CD14-positive monocyte (primary cell): ENCODE data around the gene PDCD7. TPM values are rescaled to one million over a fixed set of nuclear protein-coding genes. Genes with fewer than 3 reads are reported as not detected.
"Not testable (repeated sequence)": the region's sequence is repeated elsewhere in the genome, so short reads cannot be mapped to it uniquely, and the experiment has no call there.

Experiments
- DNase-seq, 3 donors: peaks; one replicate each; pipeline ENCODE4 v3.0.0-alpha.2; 2011 to 2022
- H2AFZ ChIP-seq: 2 replicates; pipeline ENCODE4 v1.6.0; 2012; ENCODE audit warnings: mild to moderate bottlenecking, low read depth, low read length, inconsistent platforms; ENCODE audit not compliant: insufficient read depth, poor library complexity, severe bottlenecking
- H3K27ac ChIP-seq, 2 donors: 1 replicate in 1 of 2; 2 replicates in 1 of 2; pipeline ENCODE4 v1.5.1; 2012 to 2013; ENCODE audit warnings: low read length in 2 of 2, control low read depth in 1 of 2, inconsistent platforms in 1 of 2, low read depth in 1 of 2, mild to moderate bottlenecking in 1 of 2
- H3K27me3 ChIP-seq, 2 donors: one replicate each; pipeline versions ENCODE4 v1.6.0 to v1.6.1; 2011 to 2013; ENCODE audit warnings: low read length in 2 of 2; ENCODE audit not compliant: control insufficient read depth in 2 of 2, insufficient read depth in 2 of 2
- H3K36me3 ChIP-seq, 2 donors: replicated peaks in 1 of 2; 1 replicate in 1 of 2; 2 replicates in 1 of 2; pipeline versions ENCODE4 v1.5.1 to v1.6.1; 2012 to 2013; ENCODE audit warnings: low read length in 2 of 2, control low read depth in 1 of 2, inconsistent platforms in 1 of 2, mild to moderate bottlenecking in 1 of 2; ENCODE audit not compliant: insufficient read depth in 2 of 2, control insufficient read depth in 1 of 2
- H3K4me1 ChIP-seq, 2 donors: 1 replicate in 1 of 2; 2 replicates in 1 of 2; pipeline versions ENCODE4 v1.5.1 to v1.6.1; 2012 to 2013; ENCODE audit warnings: low read length in 2 of 2, control low read depth in 1 of 2, inconsistent platforms in 1 of 2, mild to moderate bottlenecking in 1 of 2, moderate library complexity in 1 of 2; ENCODE audit not compliant: insufficient read depth in 2 of 2, control insufficient read depth in 1 of 2
- H3K4me2 ChIP-seq: replicated peaks from 2 replicates; pipeline ENCODE3; 2012; ENCODE audit warnings: low read length, moderate library complexity, mild to moderate bottlenecking; ENCODE audit not compliant: poor library complexity, severe bottlenecking; ENCODE audit errors: extremely low read depth
- H3K4me3 ChIP-seq, 3 experiments: fragments of 200-600 bp in 1 of 3; sonication (generic) in 1 of 3; replicated peaks in 1 of 3; 1 replicate in 2 of 3; 2 replicates in 1 of 3; pipeline ENCODE4 v1.5.1; 2011 to 2013; ENCODE audit warnings: low read length in 3 of 3, mild to moderate bottlenecking in 3 of 3, control low read depth in 2 of 3, low read depth in 2 of 3, inconsistent platforms in 1 of 3, moderate library complexity in 1 of 3
- H3K79me2 ChIP-seq: 2 replicates; pipeline ENCODE4 v1.6.0; 2012; ENCODE audit warnings: mild to moderate bottlenecking, control low read depth, inconsistent platforms, low read length, moderate library complexity; ENCODE audit not compliant: insufficient read depth
- H3K9ac ChIP-seq: 2 replicates; pipeline ENCODE4 v1.6.0; 2017; ENCODE audit warnings: low read length, mild to moderate bottlenecking; ENCODE audit not compliant: insufficient read depth, poor library complexity, severe bottlenecking
- H3K9me3 ChIP-seq, 2 donors: replicated peaks in 1 of 2; 1 replicate in 1 of 2; 2 replicates in 1 of 2; pipeline versions ENCODE4 v1.5.1 to v1.6.1; 2012 to 2013; ENCODE audit warnings: low read length in 2 of 2, control low read depth in 1 of 2; ENCODE audit not compliant: control insufficient read depth in 1 of 2, insufficient read depth in 1 of 2
- H4K20me1 ChIP-seq: 2 replicates; pipeline ENCODE4 v1.6.0; 2012; ENCODE audit warnings: mild to moderate bottlenecking, low read length, control low read depth, moderate library complexity; ENCODE audit not compliant: insufficient read depth
- H3K27ac Mint-ChIP-seq, 7 donors: one replicate each; pipeline ENCODE4 v1.8.0; 2020; ENCODE audit warnings: mild to moderate bottlenecking in 7 of 7, mixed read lengths in 7 of 7, moderate library complexity in 6 of 7, inconsistent platforms in 2 of 7
- H3K27me3 Mint-ChIP-seq, 3 donors: one replicate each; pipeline ENCODE4 v1.8.0; 2021 to 2022; ENCODE audit warnings: low read depth in 3 of 3, mild to moderate bottlenecking in 3 of 3, mixed read lengths in 3 of 3, moderate library complexity in 3 of 3, inconsistent platforms in 1 of 3
- H3K36me3 Mint-ChIP-seq, 2 donors: one replicate each; pipeline ENCODE4 v1.8.0; 2020; ENCODE audit warnings: mixed read lengths in 2 of 2, inconsistent platforms in 1 of 2, mild to moderate bottlenecking in 1 of 2
- H3K4me1 Mint-ChIP-seq: one replicate; pipeline ENCODE4 v1.8.0; 2020; ENCODE audit warnings: mild to moderate bottlenecking, mixed read lengths
- H3K4me3 Mint-ChIP-seq, 2 donors: one replicate each; pipeline ENCODE4 v1.8.0; 2020; ENCODE audit warnings: mild to moderate bottlenecking in 2 of 2, mixed read lengths in 2 of 2, moderate library complexity in 1 of 2
- H3K9me3 Mint-ChIP-seq, 7 donors: one replicate each; pipeline ENCODE4 v1.8.0; 2020 to 2022; ENCODE audit warnings: mixed read lengths in 7 of 7, mild to moderate bottlenecking in 6 of 7, moderate library complexity in 6 of 7, inconsistent platforms in 2 of 7
- CTCF ChIP-seq: fragments of 200-600 bp; IDR thresholded peaks from one replicate; pipeline ENCODE4 v1.8.0; 2022; ENCODE audit warnings: antibody characterized with exemption, mild to moderate bottlenecking
- WGBS: methylation state at CpG from one replicate; pipeline ENCODE4 v1.1.5; 2013; ENCODE audit warnings: missing lambda C conversion rate; ENCODE audit not compliant: insufficient coverage; 5-methylcytosine and 5-hydroxymethylcytosine counted together
- intact Hi-C, 2 donors: fragments of 100-400 bp; cut with micrococcal nuclease; formaldehyde crosslinking; loops; one replicate each; pipeline versions ENCODE4 v1.15.0 to v1.15.1; 2023
- polyA plus RNA-seq, 3 donors: library from polyadenylated mRNA; depleted of rRNA in 1 of 3; unstranded in 2 of 3; stranded (reverse) in 1 of 3; fragments of 300-500 nt in 2 of 3; fragments of >200 nt in 1 of 3; fragmentation: Illumina TruSeq in 2 of 3; gene quantifications; 1 replicate in 2 of 3; 2 replicates in 1 of 3; pipeline ENCODE4 v1.2.3, GENCODE V29; 2012 to 2021

The PDCD7 gene
- polyA plus RNA-seq, 3 donors: 3.1 to 6.9 (median 4.7) TPM

GRCh38 chr15:65137893-65138292 is 4.3 kb upstream of the PDCD7 start:
- H3K36me3 ChIP-seq, H3K9me3 ChIP-seq, H3K4me1 Mint-ChIP-seq, DNase-seq, H3K27ac ChIP-seq, H3K36me3 Mint-ChIP-seq, H3K4me1 ChIP-seq, H4K20me1 ChIP-seq, H2AFZ ChIP-seq, H3K79me2 ChIP-seq, H3K4me3 Mint-ChIP-seq, H3K4me2 ChIP-seq, H3K27me3 ChIP-seq, H3K27ac Mint-ChIP-seq, H3K27me3 Mint-ChIP-seq, intact Hi-C loops, H3K4me3 ChIP-seq, H3K9ac ChIP-seq: not testable (repeated sequence)
- WGBS: 100% methylated on average over 1 of the region's 4 CpGs
- H3K9me3 Mint-ChIP-seq: peaks cover 4 to 14% (median 8%) of the 10 kb centered on the region in 7 donors

- H3K4me2 ChIP-seq, H4K20me1 ChIP-seq, H3K27me3 Mint-ChIP-seq, H3K36me3 Mint-ChIP-seq, H3K36me3 ChIP-seq, H3K79me2 ChIP-seq, H3K4me3 ChIP-seq, H3K9ac ChIP-seq, H3K9me3 ChIP-seq, H3K27ac ChIP-seq, intact Hi-C loops, H3K27me3 ChIP-seq, H2AFZ ChIP-seq, H3K4me3 Mint-ChIP-seq, DNase-seq, H3K27ac Mint-ChIP-seq: not testable (repeated sequence)
- H3K4me1 Mint-ChIP-seq: peaks cover 15% of the 10 kb centered on the region
- 100% methylated on average over 4 of the region's 7 CpGs for WGBS
- peaks cover 4 to 14% (median 8%) of the 10 kb centered on the region in 7 donors for H3K9me3 Mint-ChIP-seq
- H3K4me1 ChIP-seq: peaks cover 9 to 13% of the 10 kb centered on the region in 2 donors
These were observed 3.5 kb upstream of the PDCD7 start for GRCh38 chr15:65137089-65137488.

- Mint-ChIP-seq H3K27ac (peak overlapping the region in 2 of 7 donors; percentile 68 to 94), H3K27me3 (no peaks in the 10 kb centered on the region), H3K4me1 (peaks cover 24% of the 10 kb centered on the region), H3K36me3 (peaks cover 7 to 8% of the 10 kb centered on the region in 2 donors), H3K9me3 (peaks cover 4 to 14% (median 8%) of the 10 kb centered on the region in 7 donors), H3K4me3 (peak overlapping the region in 1 of 2 donors; percentile 96)
- Histone ChIP-seq H3K79me2 (peaks cover 26% of the 10 kb centered on the region), H3K9me3 (peaks cover 0 to 4% of the 10 kb centered on the region in 2 donors), H3K4me1 (peaks cover 10 to 17% of the 10 kb centered on the region in 2 donors), H2AFZ (peak overlapping the region; percentile 96), H4K20me1 (peaks cover 21% of the 10 kb centered on the region), H3K36me3 (peaks cover 2% of the 10 kb centered on the region in 2 donors), H3K27ac (no peak overlapping the region), H3K4me3 (no peak overlapping the region), H3K4me2 (no peak overlapping the region), H3K27me3 (no peaks in the 10 kb centered on the region), H3K9ac (no peak overlapping the region)
- intact Hi-C loops: no loop called here
- WGBS: 100% methylated on average over 7 of the region's 8 CpGs
- DNase-seq: no peak
- TF ChIP-seq CTCF: no peak
These were observed 930 bp upstream of the PDCD7 start for GRCh38 chr15:65134538-65134937.
